Liver (tissue), 9 donors: ENCODE results near the gene WDR36. TPM values are rescaled to one million over a fixed set of nuclear protein-coding genes. Genes with fewer than 3 reads are reported as not detected.

Source experiments
- DNase-seq: peaks from one replicate; pipeline ENCODE4 v3.0.0-alpha.2; 2017; ENCODE audit warnings: low spot score
- H3K27ac ChIP-seq, 2 donors: one replicate each; pipeline ENCODE4 v1.7.0; 2013; ENCODE audit warnings: inconsistent platforms in 2 of 2, low read length in 2 of 2, control low read depth in 1 of 2, low read depth in 1 of 2, mild to moderate bottlenecking in 1 of 2
- H3K27me3 ChIP-seq, 4 donors: one replicate each; pipeline versions ENCODE4 v1.6.1 to v1.7.0; 2013; ENCODE audit warnings: low read length in 3 of 4, inconsistent platforms in 1 of 4, mild to moderate bottlenecking in 1 of 4, moderate library complexity in 1 of 4; ENCODE audit not compliant: control insufficient read depth in 4 of 4, insufficient read depth in 4 of 4
- H3K36me3 ChIP-seq, 4 donors: one replicate each; pipeline versions ENCODE4 v1.6.1 to v1.7.0; 2013; ENCODE audit warnings: low read length in 3 of 4, mild to moderate bottlenecking in 3 of 4, low read depth in 1 of 4, moderate library complexity in 1 of 4; ENCODE audit not compliant: control insufficient read depth in 4 of 4, insufficient read depth in 3 of 4
- H3K4me1 ChIP-seq, 4 donors: one replicate each; pipeline versions ENCODE4 v1.6.1 to v1.7.0; 2013; ENCODE audit warnings: low read length in 3 of 4, mild to moderate bottlenecking in 3 of 4, moderate library complexity in 1 of 4; ENCODE audit not compliant: control insufficient read depth in 4 of 4, insufficient read depth in 4 of 4
- H3K4me3 ChIP-seq, 3 donors: one replicate each; pipeline versions ENCODE4 v1.6.1 to v1.7.0; 2013; ENCODE audit warnings: low read length in 3 of 3, control low read depth in 1 of 3, low read depth in 1 of 3, mild to moderate bottlenecking in 1 of 3
- H3K9ac ChIP-seq, 2 donors: one replicate each; pipeline ENCODE4 v1.7.0; 2013; ENCODE audit warnings: low read length in 2 of 2, mild to moderate bottlenecking in 2 of 2, moderate library complexity in 2 of 2, control low read depth in 1 of 2, low read depth in 1 of 2
- H3K9me3 ChIP-seq, 4 donors: one replicate each; pipeline versions ENCODE4 v1.6.1 to v1.7.0; 2013; ENCODE audit warnings: low read length in 3 of 4; ENCODE audit not compliant: control insufficient read depth in 4 of 4
- EGR1 ChIP-seq, 2 donors: IDR thresholded peaks; 2 replicates each; pipeline ENCODE4 v1.6.1; 2016 to 2018; ENCODE audit warnings: antibody characterized with exemption in 2 of 2, low read depth in 2 of 2
- FOXA1 ChIP-seq: IDR thresholded peaks from 2 replicates; pipeline ENCODE4 v1.6.1; 2016; ENCODE audit warnings: antibody characterized with exemption
- GABPA ChIP-seq, 2 donors: IDR thresholded peaks in 1 of 2; conservative IDR thresholded peaks in 1 of 2; 2 replicates each; pipeline ENCODE4 v1.6.1; 2016; ENCODE audit warnings: antibody characterized with exemption in 2 of 2, mild to moderate bottlenecking in 1 of 2, moderate library complexity in 1 of 2
- HNF4A ChIP-seq, 2 donors: conservative IDR thresholded peaks; 2 replicates each; pipeline ENCODE4 v1.6.1; 2016; ENCODE audit warnings: antibody characterized with exemption in 2 of 2, mild to moderate bottlenecking in 2 of 2
- JUND ChIP-seq, 2 donors: IDR thresholded peaks; 2 replicates each; pipeline ENCODE4 v1.6.1; 2016; ENCODE audit warnings: antibody characterized with exemption in 2 of 2
- REST ChIP-seq: IDR thresholded peaks from 2 replicates; pipeline ENCODE4 v1.6.1; 2016; ENCODE audit warnings: antibody characterized with exemption, mild to moderate bottlenecking
- RXRA ChIP-seq, 2 donors: IDR thresholded peaks; 2 replicates each; pipeline ENCODE4 v1.6.1; 2017 to 2018; ENCODE audit warnings: antibody characterized with exemption in 2 of 2, mild to moderate bottlenecking in 1 of 2
- SP1 ChIP-seq: IDR thresholded peaks from 2 replicates; pipeline ENCODE4 v1.6.1; 2018; ENCODE audit warnings: antibody characterized with exemption, mild to moderate bottlenecking
- TAF1 ChIP-seq: conservative IDR thresholded peaks from 2 replicates; pipeline ENCODE4 v1.6.1; 2016; ENCODE audit warnings: antibody characterized with exemption, mild to moderate bottlenecking
- YY1 ChIP-seq: IDR thresholded peaks from 2 replicates; pipeline ENCODE4 v1.6.1; 2016; ENCODE audit warnings: antibody characterized with exemption, mild to moderate bottlenecking
- WGBS: extraction: QIAGEN DNeasy Blood & Tissue Kit; methylation state at CpG from one replicate; pipeline ENCODE4 v1.1.7; 2013; 5-methylcytosine and 5-hydroxymethylcytosine counted together
- polyA plus RNA-seq, 2 donors: library from polyadenylated mRNA; stranded (reverse) in 1 of 2; unstranded in 1 of 2; fragments of 200-250 nt in 1 of 2; fragments of >200 nt in 1 of 2; fragmentation: Nextera tagmentation in 1 of 2; extraction: Ambion mirVana in 1 of 2; gene quantifications; one replicate each; pipeline versions ENCODE4 v1.2.1 to v1.2.3, GENCODE V29; 2013 to 2015
- total RNA-seq, 2 donors: library from RNA; depleted of rRNA; stranded (reverse); fragments of >200 nt; gene quantifications; one replicate each; pipeline ENCODE4 v1.2.3, GENCODE V29; 2014
- donor health status: healthy.
- donor health status: healthy.
- donor health status: healthy.
- donor health status: healthy.
- donor health status: healthy.

Gene WDR36
- total and polyA plus RNA-seq, 4 donors = 5.2 to 25.7 (median 12.1) TPM

- no peak for DNase-seq
- H3K36me3 ChIP-seq = no peaks in the 10 kb centered on the region
- H3K9ac ChIP-seq = no peak overlapping the region
- TF ChIP-seq TAF1 (no peak), HNF4A (conservative IDR thresholded peaks at IDR 0.05) (no peak), FOXA1 (no peak), JUND (IDR thresholded peaks at IDR 0.05) (no peak), EGR1 (IDR thresholded peaks at IDR 0.05; ENCODE audit: low read depth in 2 of 2) (no peak), GABPA (IDR thresholded peaks at IDR 0.05 in 1 of 2, conservative IDR thresholded peaks at IDR 0.05 in 1 of 2) (no peak), REST (no peak), YY1 (no peak), RXRA (IDR thresholded peaks at IDR 0.05) (no peak), SP1 (no peak)
- peaks cover 0 to 4% (median 0%) of the 10 kb centered on the region in 4 donors for H3K9me3 ChIP-seq
- no peaks in the 10 kb centered on the region for H3K4me1 ChIP-seq
- no peak overlapping the region for H3K27ac ChIP-seq
- peaks cover 0 to 6% (median 0%) of the 10 kb centered on the region in 4 donors for H3K27me3 ChIP-seq
- WGBS = 87% methylated on average over 2 of the region's 2 CpGs
- H3K4me3 ChIP-seq = no peak overlapping the region
Observed at GRCh38 chr5:111173476-111173875, 81.3 kb downstream of the WDR36 start.

Other genes with a start within 250 kb of the WDR36 start
- under 1 TPM in 1 of 2 donors, not detected in 1; 0.25 TPM for gene TSLP, start 20.6 kb upstream of the WDR36 start, total RNA-seq
- gene TSLP, start 20.6 kb upstream of the WDR36 start, polyA plus RNA-seq = 1 to 10 TPM; 1.4 to 1.6 TPM
- gene CAMK4, start 132.0 kb downstream of the WDR36 start, total RNA-seq = 1 to 10 TPM; 1.2 to 1.4 TPM
- gene CAMK4, start 132.0 kb downstream of the WDR36 start, polyA plus RNA-seq = 1 to 10 TPM in 1 of 2 donors, under 1 TPM in 1; 0.27 to 1.2 TPM